Esophagus (tissue), 2 donors: Measurements from ENCODE around the gene SH2D3C. TPM values are rescaled to one million over a fixed set of nuclear protein-coding genes. Genes with fewer than 3 reads are reported as not detected.

Source experiments
- H3K27ac ChIP-seq, 2 donors: one replicate each; pipeline ENCODE4 v1.5.1; 2013; ENCODE audit warnings: low read depth in 2 of 2, mild to moderate bottlenecking in 2 of 2, inconsistent platforms in 1 of 2, low read length in 1 of 2, moderate library complexity in 1 of 2
- H3K27me3 ChIP-seq, 2 donors: one replicate each; pipeline ENCODE4 v1.6.1; 2013; ENCODE audit warnings: low read length in 2 of 2, control low read depth in 1 of 2, mild to moderate bottlenecking in 1 of 2; ENCODE audit not compliant: insufficient read depth in 2 of 2, control insufficient read depth in 1 of 2
- H3K36me3 ChIP-seq, 2 donors: one replicate each; pipeline ENCODE4 v1.6.1; 2013; ENCODE audit warnings: low read length in 1 of 2; ENCODE audit not compliant: control insufficient read depth in 2 of 2, insufficient read depth in 2 of 2
- H3K4me1 ChIP-seq, 2 donors: one replicate each; pipeline ENCODE4 v1.6.1; 2013; ENCODE audit warnings: low read length in 1 of 2; ENCODE audit not compliant: control insufficient read depth in 2 of 2, insufficient read depth in 2 of 2
- H3K4me3 ChIP-seq, 2 donors: one replicate each; pipeline ENCODE4 v1.5.1; 2013; ENCODE audit warnings: low read length in 2 of 2, mild to moderate bottlenecking in 2 of 2, low read depth in 1 of 2, moderate library complexity in 1 of 2
- H3K9me3 ChIP-seq, 2 donors: one replicate each; pipeline ENCODE4 v1.6.1; 2013; ENCODE audit warnings: mild to moderate bottlenecking in 2 of 2, low read depth in 1 of 2, low read length in 1 of 2, moderate library complexity in 1 of 2; ENCODE audit not compliant: control insufficient read depth in 2 of 2, insufficient read depth in 1 of 2
- WGBS, 2 donors: extraction: QIAGEN DNeasy Blood & Tissue Kit; methylation state at CpG; one replicate each; pipeline ENCODE4 v1.1.7; 2013; 5-methylcytosine and 5-hydroxymethylcytosine counted together
- polyA plus RNA-seq, 2 donors: library from polyadenylated mRNA; stranded (reverse); fragments of 200-250 nt; gene quantifications; one replicate each; pipeline ENCODE4 v1.2.3, GENCODE V29; 2013
- donor health status: healthy with polysubstance abuse.
- donor health status: Bipolar disorder and iron deficiency.

SH2D3C gene
- polyA plus RNA-seq, 2 donors, result 2.8 to 3.2 TPM

DNA sequence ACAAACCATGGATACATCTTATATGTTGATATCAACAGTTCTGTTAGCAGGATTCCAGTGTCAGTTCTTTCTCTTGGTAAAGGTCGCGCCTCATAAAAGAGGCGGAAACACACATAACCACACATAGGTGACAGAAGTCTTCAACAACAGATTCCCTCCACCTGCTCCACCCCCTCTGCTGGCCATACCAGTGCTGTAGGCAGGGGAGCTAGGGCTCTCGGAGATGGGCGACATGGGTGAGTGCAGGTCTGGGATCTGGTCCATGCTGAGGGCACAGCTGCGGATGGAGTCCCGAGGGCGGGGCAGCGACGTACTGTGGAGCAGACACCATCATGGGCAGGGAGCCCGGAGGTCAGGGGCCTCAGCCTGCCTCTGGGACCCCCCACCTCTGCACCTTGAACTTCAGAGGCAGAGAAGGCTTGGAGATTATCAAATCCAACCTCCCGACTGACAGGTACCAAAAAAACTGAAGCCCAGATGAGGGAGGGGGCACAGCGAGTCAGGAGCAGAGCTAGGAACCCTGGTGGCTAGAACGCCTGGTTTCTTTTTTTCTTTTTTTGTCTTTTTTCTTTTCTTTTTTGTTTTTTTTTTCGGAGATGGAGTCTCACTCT, 31.4 kb downstream of the SH2D3C start:
- Histone ChIP-seq H3K36me3 (peaks cover 2 to 4% of the 10 kb centered on the region in 2 donors), H3K4me1 (peaks cover 2% of the 10 kb centered on the region in 2 donors), H3K9me3 (no peaks in the 10 kb centered on the region), H3K27me3 (no peaks in the 10 kb centered on the region), H3K4me3 (no peak overlapping the region), H3K27ac (no peak overlapping the region)
- WGBS, 2 donors, result 78 to 79% methylated on average over 15 of the region's 15 CpGs

- peaks cover 0 to 11% of the 10 kb centered on the region in 2 donors for H3K4me1 ChIP-seq
- peaks cover 2 to 4% of the 10 kb centered on the region in 2 donors for H3K36me3 ChIP-seq
- H3K9me3 ChIP-seq, result no peaks in the 10 kb centered on the region
- no peaks in the 10 kb centered on the region for H3K27me3 ChIP-seq
- 91 to 93% methylated on average over 19 of the region's 19 CpGs for WGBS, 2 donors
- no peak overlapping the region for H3K27ac ChIP-seq
- H3K4me3 ChIP-seq, result no peak overlapping the region
Measured at GRCh38 chr9:127744398-127745110, 33.9 kb downstream of the SH2D3C start.

DNA sequence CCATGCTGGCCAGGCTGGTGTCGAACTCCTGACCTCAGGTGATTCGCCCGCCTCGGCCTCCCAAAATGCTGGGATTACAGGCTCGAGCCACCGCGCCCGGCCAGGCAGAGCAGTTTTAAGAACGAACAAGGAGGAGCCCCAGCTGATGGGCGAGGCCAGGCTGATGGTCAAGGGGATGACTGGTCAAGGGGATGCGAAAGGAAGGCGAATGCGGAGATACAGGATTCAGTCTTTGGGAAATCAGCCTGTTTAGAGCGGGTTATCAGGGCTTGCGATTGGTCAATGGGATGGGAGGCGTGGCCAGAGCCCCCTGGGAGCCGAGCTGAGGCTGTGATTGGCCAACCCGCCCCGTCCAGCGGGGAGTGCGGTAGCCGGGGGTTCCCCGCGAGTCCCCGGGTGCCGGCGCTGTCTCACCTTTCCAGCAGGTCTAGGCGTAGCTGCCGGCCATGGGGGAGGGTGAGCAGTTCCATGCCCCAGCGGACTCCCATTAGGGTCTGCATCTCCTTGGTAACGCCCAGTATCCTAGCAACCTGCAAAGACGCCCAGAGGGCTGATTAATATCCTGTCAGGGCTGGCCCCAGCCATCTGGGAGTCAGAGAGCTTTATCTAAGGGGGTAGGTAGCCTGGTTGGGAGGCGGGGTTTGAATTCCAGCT, 35.9 kb downstream of the SH2D3C start:
- no peaks in the 10 kb centered on the region for H3K27me3 ChIP-seq
- H3K4me1 ChIP-seq, result peaks cover 0 to 11% of the 10 kb centered on the region in 2 donors
- no peak overlapping the region for H3K27ac ChIP-seq
- H3K9me3 ChIP-seq, result no peaks in the 10 kb centered on the region
- H3K36me3 ChIP-seq, result peaks cover 0 to 2% of the 10 kb centered on the region in 2 donors
- WGBS, 2 donors, result 35 to 41% methylated on average over 33 of the region's 33 CpGs
- no peak overlapping the region for H3K4me3 ChIP-seq

- Histone ChIP-seq H3K27me3 (no peaks in the 10 kb centered on the region), H3K4me3 (no peak overlapping the region), H3K36me3 (peaks cover 0 to 2% of the 10 kb centered on the region in 2 donors), H3K4me1 (peaks cover 0 to 11% of the 10 kb centered on the region in 2 donors), H3K27ac (no peak overlapping the region), H3K9me3 (no peaks in the 10 kb centered on the region)
- 58 to 68% methylated on average over 38 of the region's 38 CpGs for WGBS, 2 donors
Measured at GRCh38 chr9:127741831-127742434, 36.5 kb downstream of the SH2D3C start.

GRCh38 chr9:127739614-127740330, 38.7 kb downstream of the SH2D3C start:
- Histone ChIP-seq H3K4me3 (no peak overlapping the region), H3K9me3 (no peaks in the 10 kb centered on the region), H3K36me3 (peaks cover 0 to 2% of the 10 kb centered on the region in 2 donors), H3K27me3 (no peaks in the 10 kb centered on the region), H3K27ac (peak overlapping the region; percentile 72 to 83), H3K4me1 (peaks cover 0 to 11% of the 10 kb centered on the region in 2 donors)
- WGBS, 2 donors, result 54 to 65% methylated on average over 17 to 19 of the region's 19 CpGs

DNA sequence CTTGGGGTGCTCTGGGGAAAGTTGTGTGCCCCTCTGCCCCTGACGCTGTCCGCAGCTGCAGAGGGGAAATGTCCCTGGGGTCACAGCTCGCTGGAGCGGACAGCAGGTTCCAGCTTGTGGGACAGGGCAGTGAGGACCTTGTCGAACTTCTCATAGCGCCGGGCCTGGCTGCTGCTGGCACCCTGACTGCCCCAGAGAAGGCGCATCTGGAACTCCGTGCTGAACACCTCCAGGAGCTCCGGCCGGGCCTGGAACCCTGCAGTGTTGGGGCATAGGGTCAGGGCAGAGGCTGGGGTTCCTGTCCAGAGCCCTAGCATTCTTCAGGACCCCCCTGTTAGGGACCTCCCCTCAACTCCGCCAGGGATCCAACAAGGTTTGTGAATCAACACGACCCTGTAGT, 39.8 kb downstream of the SH2D3C start:
- Histone ChIP-seq H3K36me3 (peaks cover 0 to 2% of the 10 kb centered on the region in 2 donors), H3K4me3 (no peak overlapping the region), H3K9me3 (no peaks in the 10 kb centered on the region), H3K4me1 (peaks cover 5 to 17% of the 10 kb centered on the region in 2 donors), H3K27ac (no peak overlapping the region), H3K27me3 (no peaks in the 10 kb centered on the region)
- 86 to 89% methylated on average over 13 of the region's 13 CpGs for WGBS, 2 donors

DNA sequence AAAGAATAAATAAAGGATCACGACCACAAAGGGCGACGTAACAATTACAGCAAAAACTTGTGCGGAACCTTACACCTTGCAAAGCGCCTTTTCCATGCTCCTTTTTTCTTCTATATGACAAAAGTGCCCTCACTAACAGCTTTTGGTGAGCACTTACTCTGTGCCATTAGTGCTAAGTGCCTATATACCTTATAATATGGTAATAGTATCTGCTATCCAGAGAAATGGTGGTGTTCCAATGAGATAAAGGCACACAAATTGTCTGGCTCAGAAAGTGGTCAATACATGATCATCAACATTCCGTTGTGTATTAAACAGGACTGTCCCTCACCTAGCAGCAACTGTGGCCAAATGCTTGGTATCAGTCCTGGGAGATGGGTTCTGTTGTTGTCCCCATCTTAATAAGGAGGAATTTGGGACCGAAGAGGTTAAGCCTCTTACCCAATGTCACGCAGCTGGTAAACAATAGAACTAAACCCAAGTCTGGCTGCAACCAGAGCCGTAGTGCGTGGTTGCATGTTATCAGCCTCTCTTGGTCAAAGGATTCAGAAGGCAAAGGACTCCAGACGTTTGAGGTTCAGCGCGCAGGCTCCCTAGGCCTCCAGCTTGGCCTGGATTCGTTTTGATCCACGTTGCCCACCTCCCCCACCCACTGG, 42.8 kb downstream of the SH2D3C start:
- Histone ChIP-seq H3K36me3 (peaks cover 3 to 11% of the 10 kb centered on the region in 2 donors), H3K27me3 (no peaks in the 10 kb centered on the region), H3K4me3 (no peak overlapping the region), H3K4me1 (peaks cover 5 to 10% of the 10 kb centered on the region in 2 donors), H3K9me3 (no peaks in the 10 kb centered on the region), H3K27ac (peak overlapping the region in 1 of 2 donors; percentile 8)
- 22 to 26% methylated on average over 15 of the region's 15 CpGs for WGBS, 2 donors

- Histone ChIP-seq H3K27me3 (no peaks in the 10 kb centered on the region), H3K4me1 (peaks cover 5 to 6% of the 10 kb centered on the region in 2 donors), H3K4me3 (peak within 1 kb of the TSS; percentile 65 to 67), H3K36me3 (peaks cover 3 to 11% of the 10 kb centered on the region in 2 donors), H3K27ac (peak within 1 kb of the TSS; percentile 94 to 98), H3K9me3 (no peaks in the 10 kb centered on the region)
- 0 to 1% methylated on average over 69 to 76 of the region's 76 CpGs for WGBS, 2 donors
Measured at GRCh38 chr9:127734747-127735529, 43.5 kb downstream of the SH2D3C start, which contains the start of gene TOR2A. TSS of gene TOR2A (minus strand) at chr9:127735294. CDS start at chr9:127735270, 24 bp downstream.
